PC-3 (cell line): ENCODE results near the gene BAZ2B. TPM values are rescaled to one million over a fixed set of nuclear protein-coding genes. Genes with fewer than 3 reads are reported as not detected.

Experiments used
- ATAC-seq: fragments of 200-7000 bp; cut with Tn5 transposase; 2 replicates; pipeline ENCODE4 v1.9.1; 2020; ENCODE audit warnings: mild to moderate bottlenecking, moderate library complexity
- BruUV-seq: library from RNA; stranded (reverse); fragments of 400-500 nt; replicated peaks from 2 replicates; lab custom pipeline; 2021; lab: Mats Ljungman, UMichigan
- CTCF ChIA-PET: fragments of 300-600 bp; sonication (Branson Sonifier 250); formaldehyde crosslinking; loops from one replicate; lab custom pipeline; 2022; ENCODE audit warnings: antibody characterized with exemption; lab: Charles Lee
- POLR2A ChIA-PET: fragments of 300-600 bp; sonication (Branson Sonifier 250); formaldehyde crosslinking; loops from one replicate; lab custom pipeline; 2022; ENCODE audit warnings: antibody characterized with exemption; ENCODE audit not compliant: unreplicated experiment; lab: Charles Lee
- DNase-seq: peaks from one replicate; pipeline ENCODE4 v3.0.0-alpha.2; 2015
- H2AFZ ChIP-seq: fragments of 300-600 bp; sonication (generic); 2 replicates; pipeline ENCODE4 v1.6.0; 2016; ENCODE audit warnings: antibody characterized with exemption, low read length
- H3F3A ChIP-seq: fragments of 300-600 bp; sonication (generic); one replicate; pipeline ENCODE4 v1.6.0; 2017; ENCODE audit warnings: antibody characterized with exemption, low read length, control low read depth, mild to moderate bottlenecking; ENCODE audit not compliant: unreplicated experiment
- H3K27ac ChIP-seq: fragments of 300-600 bp; sonication (generic); 2 replicates; pipeline ENCODE4 v1.5.1; 2016; ENCODE audit warnings: mild to moderate bottlenecking, low read length
- H3K27me3 ChIP-seq: fragments of 300-600 bp; sonication (generic); 2 replicates; pipeline ENCODE4 v1.6.1; 2016; ENCODE audit warnings: low read length, mixed read lengths
- H3K36me3 ChIP-seq: fragments of 300-600 bp; sonication (generic); 2 replicates; pipeline ENCODE4 v1.6.1; 2016; ENCODE audit warnings: low read depth, mixed run types, low read length, mixed read lengths
- H3K4me1 ChIP-seq: fragments of 300-600 bp; sonication (generic); 2 replicates; pipeline ENCODE4 v1.5.1; 2016; ENCODE audit warnings: low read length; ENCODE audit not compliant: insufficient read depth
- H3K4me2 ChIP-seq: fragments of 300-600 bp; sonication (generic); 2 replicates; pipeline ENCODE4 v1.6.0; 2016; ENCODE audit warnings: low read length
- H3K4me3 ChIP-seq: fragments of 300-600 bp; sonication (generic); 2 replicates; pipeline ENCODE4 v1.5.1; 2016; ENCODE audit warnings: mild to moderate bottlenecking, low read length, mixed read lengths
- H3K79me2 ChIP-seq: fragments of 300-600 bp; sonication (generic); 2 replicates; pipeline ENCODE4 v1.6.1; 2017; ENCODE audit warnings: low read length, mixed read lengths
- H3K9ac ChIP-seq: fragments of 300-600 bp; sonication (generic); 2 replicates; pipeline ENCODE4 v1.6.0; 2016; ENCODE audit warnings: mild to moderate bottlenecking, low read length
- H3K9me2 ChIP-seq: fragments of 300-600 bp; sonication (generic); replicated peaks from 2 replicates; pipeline ENCODE4 v1.6.1; 2016; ENCODE audit warnings: mixed run types, low read length, mixed read lengths
- H3K9me3 ChIP-seq: fragments of 300-600 bp; sonication (generic); 2 replicates; pipeline ENCODE4 v1.6.1; 2016; ENCODE audit warnings: low read length, mixed read lengths
- H4K20me1 ChIP-seq: fragments of 300-600 bp; sonication (generic); 2 replicates; pipeline ENCODE4 v1.6.1; 2016; ENCODE audit warnings: low read length, mixed read lengths
- CTCF ChIP-seq: fragments of 300-600 bp; sonication (generic); conservative IDR thresholded peaks from 2 replicates; pipeline ENCODE4 v1.5.1; 2017; ENCODE audit warnings: antibody characterized with exemption, low read depth, mild to moderate bottlenecking, low read length
- EZH2 ChIP-seq: fragments of 300-600 bp; sonication (generic); IDR thresholded peaks from one replicate; pipeline ENCODE4 v1.6.1; 2017; ENCODE audit warnings: antibody characterized with exemption, mild to moderate bottlenecking, low read length; ENCODE audit not compliant: unreplicated experiment
- EZH2phosphoT487 ChIP-seq: fragments of 300-600 bp; sonication (generic); IDR thresholded peaks from 2 replicates; pipeline ENCODE4 v1.6.1; 2018; ENCODE audit warnings: mild to moderate bottlenecking, antibody characterized with exemption, low read length, borderline replicate concordance
- intact Hi-C: fragments of 100-400 bp; cut with micrococcal nuclease; formaldehyde crosslinking; loops from 2 replicates; pipeline ENCODE4 v1.9.0; 2023
- total RNA-seq: library from RNA; depleted of rRNA; stranded (reverse); fragments of >200 nt; gene quantifications from 2 replicates; pipeline ENCODE4 v1.2.3, GENCODE V29; 2014

BAZ2B gene
- total RNA-seq, 1 experiment from 2014 or later: 19.6 TPM

GRCh38 chr2:159489476-159489875, 126.9 kb downstream of the BAZ2B start:
- Histone ChIP-seq H3K27me3 (no peaks in the 10 kb centered on the region), H3K27ac (no peak overlapping the region), H3K36me3 (no peaks in the 10 kb centered on the region), H3K9ac (no peak overlapping the region), H3F3A (no peaks in the 10 kb centered on the region), H4K20me1 (no peaks in the 10 kb centered on the region), H3K4me2 (no peak overlapping the region), H3K79me2 (no peaks in the 10 kb centered on the region), H3K4me3 (no peak overlapping the region), H3K9me3 (no peaks in the 10 kb centered on the region), H3K4me1 (0 out of 2 replicates have a peak, but pooled peaks cover 4% of the 10 kb centered on the region), H3K9me2 (no peaks in the 10 kb centered on the region), H2AFZ (no peak overlapping the region)
- CTCF ChIA-PET: no interaction called here
- intact Hi-C loops: no loop called here
- DNase-seq (no peak), ATAC-seq (no peak)
- no peak for TF ChIP-seq EZH2
- TF ChIP-seq EZH2phosphoT487: no peak
- TF ChIP-seq CTCF: no peak
- POLR2A ChIA-PET: no interaction called here
- no TSS peak for BruUV-seq

GRCh38 chr2:159484532-159484931, 131.8 kb downstream of the BAZ2B start:
- no peaks in the 10 kb centered on the region for H3K9me3 ChIP-seq
- no peaks in the 10 kb centered on the region for H4K20me1 ChIP-seq
- POLR2A ChIA-PET: no interaction called here
- no peaks in the 10 kb centered on the region for H3K9me2 ChIP-seq
- no peak for ATAC-seq
- CTCF ChIA-PET: no interaction called here
- H3F3A ChIP-seq: no peaks in the 10 kb centered on the region
- no peak overlapping the region for H3K4me2 ChIP-seq
- no peaks in the 10 kb centered on the region for H3K4me1 ChIP-seq
- no peak overlapping the region for H2AFZ ChIP-seq
- TF ChIP-seq EZH2phosphoT487: no peak
- TF ChIP-seq CTCF: no peak
- no peak for TF ChIP-seq EZH2
- intact Hi-C loops: no loop called here
- no peaks in the 10 kb centered on the region for H3K79me2 ChIP-seq
- no peak overlapping the region for H3K27ac ChIP-seq
- no peak overlapping the region for H3K4me3 ChIP-seq
- no peaks in the 10 kb centered on the region for H3K27me3 ChIP-seq
- no peak for DNase-seq
- no TSS peak for BruUV-seq
- H3K9ac ChIP-seq: no peak overlapping the region
- no peaks in the 10 kb centered on the region for H3K36me3 ChIP-seq

- BruUV-seq: no TSS peak
- H3K79me2 ChIP-seq: no peaks in the 10 kb centered on the region
- no peak for TF ChIP-seq CTCF
- no peak for TF ChIP-seq EZH2phosphoT487
- TF ChIP-seq EZH2: no peak
- no peak overlapping the region for H2AFZ ChIP-seq
- no peaks in the 10 kb centered on the region; the same call in 1 of the 2 replicates for H3K36me3 ChIP-seq
- ChIA-PET POLR2A (no interaction called here), CTCF (no interaction called here)
- H3K4me2 ChIP-seq: no peak overlapping the region
- no peaks in the 10 kb centered on the region for H3K27me3 ChIP-seq
- H3K9me2 ChIP-seq: no peaks in the 10 kb centered on the region
- H3F3A ChIP-seq: no peaks in the 10 kb centered on the region
- no peak overlapping the region for H3K4me3 ChIP-seq
- intact Hi-C loops: no loop called here
- H3K4me1 ChIP-seq: no peaks in the 10 kb centered on the region
- no peaks in the 10 kb centered on the region for H4K20me1 ChIP-seq
- ATAC-seq: no peak
- no peaks in the 10 kb centered on the region for H3K9me3 ChIP-seq
- H3K27ac ChIP-seq: no peak overlapping the region
- H3K9ac ChIP-seq: no peak overlapping the region
- no peak for DNase-seq
These were observed 140.0 kb downstream of the BAZ2B start for GRCh38 chr2:159476329-159476728.
